Neuronal stem cell (in vitro differentiated cells): ENCODE data around the gene ZNF317.
A peak's percentile ranks its signal among the peaks of the same experiment; 100 is the strongest.

Source experiments
- DNase-seq: peaks from one replicate; pipeline ENCODE4 v3.0.0-alpha.2; 2013; ENCODE audit warnings: low spot score
- H2AFZ ChIP-seq: one replicate; pipeline ENCODE4 v1.6.1; 2013; ENCODE audit warnings: mild to moderate bottlenecking, low read length, inconsistent platforms
- H2AK5ac ChIP-seq: 2 replicates; pipeline ENCODE4 v1.6.1; 2013; ENCODE audit warnings: low read depth, mild to moderate bottlenecking, inconsistent platforms, low read length, moderate library complexity, mixed read lengths
- H2BK120ac ChIP-seq: 2 replicates; pipeline ENCODE4 v1.6.1; 2013; ENCODE audit warnings: low read depth, mild to moderate bottlenecking, inconsistent platforms, low read length, moderate library complexity, mixed read lengths
- H2BK12ac ChIP-seq: one replicate; pipeline ENCODE4 v1.6.1; 2013; ENCODE audit warnings: low read length, inconsistent platforms
- H2BK15ac ChIP-seq: 2 replicates; pipeline ENCODE4 v1.6.1; 2013; ENCODE audit warnings: mild to moderate bottlenecking, low read length, inconsistent platforms, mixed read lengths
- H2BK5ac ChIP-seq: one replicate; pipeline ENCODE4 v1.6.1; 2013; ENCODE audit warnings: inconsistent platforms, mild to moderate bottlenecking, low read length, moderate library complexity
- H3K14ac ChIP-seq: one replicate; pipeline ENCODE4 v1.6.1; 2013; ENCODE audit warnings: low read length, inconsistent platforms
- H3K18ac ChIP-seq: 2 replicates; pipeline ENCODE4 v1.6.1; 2013; ENCODE audit warnings: low read length, inconsistent platforms
- H3K23ac ChIP-seq: 2 replicates; pipeline ENCODE4 v1.6.1; 2013; ENCODE audit warnings: low read depth, mild to moderate bottlenecking, mixed read lengths, low read length, inconsistent platforms; ENCODE audit not compliant: poor library complexity
- H3K27ac ChIP-seq: replicated peaks from 3 replicates; pipeline ENCODE4 v1.5.1; 2013; ENCODE audit warnings: low read length, inconsistent platforms
- H3K27me3 ChIP-seq, 3 experiments: 2 replicates each; pipeline ENCODE4 v1.6.1; 2013; ENCODE audit warnings: low read length in 3 of 3, mild to moderate bottlenecking in 2 of 3, inconsistent platforms in 1 of 3, low read depth in 1 of 3, mixed read lengths in 1 of 3, moderate library complexity in 1 of 3; ENCODE audit not compliant: control insufficient read depth in 3 of 3, insufficient read depth in 3 of 3
- H3K36me3 ChIP-seq, 2 donors: replicated peaks in 1 of 2; 2 replicates each; pipeline ENCODE4 v1.6.1; 2013; ENCODE audit warnings: low read length in 2 of 2; ENCODE audit not compliant: control insufficient read depth in 2 of 2, insufficient read depth in 2 of 2
- H3K4ac ChIP-seq: 2 replicates; pipeline ENCODE4 v1.6.1; 2013; ENCODE audit warnings: inconsistent platforms, mild to moderate bottlenecking, low read length, moderate library complexity
- H3K4me1 ChIP-seq, 2 donors: 1 replicate in 1 of 2; 2 replicates in 1 of 2; pipeline ENCODE4 v1.6.1; 2013; ENCODE audit warnings: low read length in 2 of 2, low read depth in 1 of 2; ENCODE audit not compliant: control insufficient read depth in 2 of 2, insufficient read depth in 1 of 2
- H3K4me2 ChIP-seq: one replicate; pipeline ENCODE4 v1.6.1; 2013; ENCODE audit warnings: mild to moderate bottlenecking, low read length, inconsistent platforms; ENCODE audit not compliant: insufficient read depth, poor library complexity, severe bottlenecking
- H3K4me3 ChIP-seq, 2 donors: 2 replicates each; pipeline ENCODE4 v1.5.1; 2013; ENCODE audit warnings: low read length in 2 of 2, mild to moderate bottlenecking in 2 of 2, inconsistent platforms in 1 of 2, moderate library complexity in 1 of 2
- H3K79me1 ChIP-seq: one replicate; pipeline ENCODE4 v1.6.1; 2013; ENCODE audit warnings: low read depth, mild to moderate bottlenecking, inconsistent platforms, low read length, moderate library complexity
- H3K9ac ChIP-seq: one replicate; pipeline ENCODE4 v1.6.1; 2013; ENCODE audit warnings: mild to moderate bottlenecking, low read depth, low read length, inconsistent platforms; ENCODE audit not compliant: poor library complexity
- H3K9me3 ChIP-seq, 2 donors: replicated peaks in 1 of 2; 2 replicates each; pipeline versions ENCODE3 to v1.6.1; 2013; ENCODE audit warnings: low read length in 2 of 2, mild to moderate bottlenecking in 2 of 2, inconsistent platforms in 1 of 2, low read depth in 1 of 2, mixed read lengths in 1 of 2, moderate library complexity in 1 of 2; ENCODE audit not compliant: control insufficient read depth in 2 of 2, insufficient read depth in 1 of 2
- H4K8ac ChIP-seq: one replicate; pipeline ENCODE4 v1.6.1; 2013; ENCODE audit warnings: low read depth, mild to moderate bottlenecking, inconsistent platforms, low read length, moderate library complexity
- H4K91ac ChIP-seq: one replicate; pipeline ENCODE4 v1.6.1; 2013; ENCODE audit warnings: low read length, low read depth, mild to moderate bottlenecking, inconsistent platforms; ENCODE audit not compliant: poor library complexity
- WGBS, 2 donors: extraction: QIAGEN DNeasy Blood & Tissue Kit; methylation state at CpG; one replicate each; pipeline ENCODE4 v1.1.7; 2013; ENCODE audit warnings: missing lambda C conversion rate in 2 of 2, mixed read lengths in 1 of 2; ENCODE audit not compliant: insufficient read length in 2 of 2, insufficient replicate concordance in 1 of 2; ENCODE audit errors: extremely low coverage in 2 of 2; 5-methylcytosine and 5-hydroxymethylcytosine counted together

ZNF317 gene

DNA sequence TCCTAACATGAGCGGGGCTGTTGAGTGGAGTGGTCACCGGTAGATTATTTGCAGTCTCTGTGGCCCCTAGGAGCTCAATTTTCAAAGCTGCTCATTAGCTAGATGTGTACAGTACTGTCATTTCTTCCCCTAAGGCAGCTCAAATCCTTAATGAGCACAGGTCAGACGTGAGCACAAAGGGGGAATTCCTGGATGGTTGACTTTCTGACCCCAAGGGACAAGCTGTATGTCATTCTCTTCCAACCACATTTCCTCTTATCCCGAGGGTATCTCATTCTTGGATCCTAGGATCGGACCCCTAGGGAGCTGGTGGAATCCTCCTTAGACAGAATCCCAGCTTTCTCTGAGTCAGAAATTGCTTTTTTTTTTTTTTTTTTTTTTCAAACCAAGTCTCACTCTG lies 7.8 kb upstream of the ZNF317 start:
- Histone ChIP-seq H2BK120ac (no peak overlapping the region), H3K27ac (no peak overlapping the region), H3K4me3 (no peak overlapping the region)

GRCh38 chr19:9139609-9140158 lies 513 bp upstream of the ZNF317 start:
- Histone ChIP-seq H2AK5ac (no peak overlapping the region), H3K18ac (no peak overlapping the region), H2BK15ac (no peak overlapping the region), H2BK120ac (no peak overlapping the region), H3K9ac (no peak overlapping the region), H3K9me3 (peaks cover 1 to 27% of the 10 kb centered on the region in 2 donors), H3K4me2 (peak overlapping the region; percentile 79), H3K4ac (no peak overlapping the region), H3K27me3 (no peaks in the 10 kb centered on the region), H3K36me3 (peaks cover 2 to 22% of the 10 kb centered on the region in 2 donors), H3K4me3 (peak overlapping the region; percentile 79 to 97), H2BK5ac (no peak overlapping the region), H3K14ac (no peak overlapping the region), H2AFZ (peak overlapping the region; percentile 95), H2BK12ac (no peak overlapping the region), H3K23ac (no peak overlapping the region), H3K27ac (no peak overlapping the region), H3K4me1 (peaks cover 0 to 4% of the 10 kb centered on the region in 2 donors), H4K8ac (no peak overlapping the region), H4K91ac (no peak overlapping the region), H3K79me1 (no peaks in the 10 kb centered on the region)
- no CpG with 5 or more reads among the region's 8 CpGs for WGBS, 2 donors
- DNase-seq, result no peak

More for the DNA sequence above, 7.8 kb upstream of the ZNF317 start:
- DNase-seq, result no peak
- no peaks in the 10 kb centered on the region for H3K4me1 ChIP-seq
- no peak overlapping the region for H2AK5ac ChIP-seq
- no peak overlapping the region for H3K4me2 ChIP-seq
- H2BK15ac ChIP-seq, result no peak overlapping the region
- no peaks in the 10 kb centered on the region for H3K36me3 ChIP-seq
- H3K23ac ChIP-seq, result no peak overlapping the region
- no peak overlapping the region for H3K14ac ChIP-seq
- no peak overlapping the region for H2AFZ ChIP-seq
- no peak overlapping the region for H2BK12ac ChIP-seq
- H4K91ac ChIP-seq, result no peak overlapping the region
- no peak overlapping the region for H2BK5ac ChIP-seq
- H3K9ac ChIP-seq, result no peak overlapping the region
- peaks cover 0 to 3% of the 10 kb centered on the region in 2 donors for H3K9me3 ChIP-seq
- no peaks in the 10 kb centered on the region for H3K27me3 ChIP-seq
- WGBS, 2 donors, result no CpG with 5 or more reads among the region's 5 CpGs
- H3K79me1 ChIP-seq, result no peaks in the 10 kb centered on the region
- H3K18ac ChIP-seq, result no peak overlapping the region
- no peak overlapping the region for H4K8ac ChIP-seq
- no peak overlapping the region for H3K4ac ChIP-seq

- Histone ChIP-seq H3K14ac (no peak overlapping the region), H4K8ac (no peak overlapping the region), H3K9me3 (peaks cover 28 to 75% of the 10 kb centered on the region in 2 donors), H2BK12ac (no peak overlapping the region), H3K79me1 (peaks cover 13% of the 10 kb centered on the region), H3K9ac (no peak overlapping the region), H2BK15ac (no peak overlapping the region), H3K4me3 (no peak overlapping the region), H3K27ac (no peak overlapping the region), H3K4me2 (no peak overlapping the region), H3K4ac (no peak overlapping the region), H2AK5ac (no peak overlapping the region), H2AFZ (no peak overlapping the region), H2BK5ac (no peak overlapping the region), H4K91ac (no peak overlapping the region), H3K4me1 (peaks cover 0 to 4% of the 10 kb centered on the region in 2 donors), H3K27me3 (no peaks in the 10 kb centered on the region), H3K36me3 (peaks cover 13 to 52% of the 10 kb centered on the region in 2 donors), H2BK120ac (no peak overlapping the region), H3K18ac (no peak overlapping the region), H3K23ac (no peak overlapping the region)
- whole genome bisulfite sequencing, 2 donors, result no CpG with 5 or more reads among the region's 5 CpGs
- no peak for DNase-seq
Measured at GRCh38 chr19:9144920-9145319, 4.7 kb downstream of the ZNF317 start.

DNA sequence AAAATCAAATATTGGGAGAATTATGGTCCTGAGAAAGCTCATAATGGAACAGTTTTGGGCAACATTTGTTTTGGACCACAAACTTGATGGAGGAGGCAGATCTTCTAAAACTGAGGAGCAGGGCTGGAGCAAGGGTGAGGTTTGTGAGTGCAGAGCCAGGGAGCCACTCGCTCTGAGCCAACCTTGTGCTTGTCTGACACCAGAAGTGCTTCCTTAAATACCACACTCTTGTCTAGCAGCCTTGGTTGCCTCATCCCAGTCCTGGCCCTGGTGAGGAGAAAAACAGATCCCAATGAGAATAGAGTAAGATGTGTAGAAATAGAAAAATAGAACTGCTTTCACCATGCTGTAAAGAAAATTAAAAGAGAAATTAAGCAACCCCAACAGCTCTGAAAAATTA lies 6.7 kb downstream of the ZNF317 start:
- no peak overlapping the region for H3K9ac ChIP-seq
- H3K79me1 ChIP-seq, result peaks cover 16% of the 10 kb centered on the region
- no peak overlapping the region for H3K23ac ChIP-seq
- no peak overlapping the region for H3K4me3 ChIP-seq
- H2AK5ac ChIP-seq, result no peak overlapping the region
- no peak overlapping the region for H2BK120ac ChIP-seq
- no peak overlapping the region for H3K4me2 ChIP-seq
- no peak overlapping the region for H2BK5ac ChIP-seq
- no peaks in the 10 kb centered on the region for H3K4me1 ChIP-seq
- H3K9me3 ChIP-seq, result peaks cover 38 to 89% of the 10 kb centered on the region in 2 donors
- peaks cover 19 to 51% of the 10 kb centered on the region in 2 donors for H3K36me3 ChIP-seq
- no peak overlapping the region for H3K4ac ChIP-seq
- no peak overlapping the region for H3K18ac ChIP-seq
- WGBS, 2 donors, result no CpG with 5 or more reads among the region's 1 CpG
- no peak overlapping the region for H3K14ac ChIP-seq
- no peak for DNase-seq
- no peak overlapping the region for H2AFZ ChIP-seq
- no peaks in the 10 kb centered on the region for H3K27me3 ChIP-seq
- no peak overlapping the region for H2BK15ac ChIP-seq
- no peak overlapping the region for H4K91ac ChIP-seq
- no peak overlapping the region for H2BK12ac ChIP-seq
- no peak overlapping the region for H4K8ac ChIP-seq
- H3K27ac ChIP-seq, result no peak overlapping the region
